Right lobe of liver (tissue), 6 donors: Measurements from ENCODE around the gene PRKAG2. TPM values are rescaled to one million over a fixed set of nuclear protein-coding genes. Genes with fewer than 3 reads are reported as not detected.
A peak's percentile ranks its signal among the peaks of the same experiment; 100 is the strongest.

ENCODE experiments used
- ATAC-seq, 4 donors: fragments of 200-7000 bp; cut with Tn5 transposase; one replicate each; pipeline ENCODE4 v1.9.1; 2020; ENCODE audit warnings: mild to moderate bottlenecking in 4 of 4, moderate library complexity in 4 of 4
- DNase-seq, 3 donors: peaks; one replicate each; pipeline ENCODE4 v3.0.0-alpha.2; 2020
- H3K27ac ChIP-seq, 3 donors: fragments of 200-600 bp; one replicate each; pipeline ENCODE4 v1.8.0; 2022
- H3K27me3 ChIP-seq, 2 donors: fragments of 200-600 bp; one replicate each; pipeline ENCODE4 v1.8.0; 2022
- H3K36me3 ChIP-seq, 4 donors: fragments of 200-600 bp; sonication (generic) in 1 of 4; one replicate each; pipeline versions ENCODE4 v1.5.1 to v1.8.0; 2017 to 2022; ENCODE audit warnings: control low read depth in 1 of 4
- H3K4me1 ChIP-seq, 4 donors: fragments of 200-600 bp; sonication (generic) in 1 of 4; one replicate each; pipeline versions ENCODE4 v1.5.1 to v1.8.0; 2017 to 2022; ENCODE audit warnings: control low read depth in 1 of 4
- H3K4me3 ChIP-seq, 3 donors: fragments of 200-600 bp; one replicate each; pipeline ENCODE4 v1.8.0; 2022
- H3K9me3 ChIP-seq, 4 donors: fragments of 200-600 bp; sonication (generic) in 1 of 4; one replicate each; pipeline versions ENCODE4 v1.5.1 to v1.8.0; 2017 to 2022; ENCODE audit warnings: control low read depth in 1 of 4
- POLR2A ChIP-seq: fragments of 450-650 bp; IDR thresholded peaks from one replicate; pipeline ENCODE4 v1.6.1; 2017; ENCODE audit warnings: antibody characterized with exemption, mild to moderate bottlenecking
- WGBS: methylation state at CpG from one replicate; pipeline ENCODE4 v1.1.6; 2018; ENCODE audit warnings: low coverage, low lambda C conversion rate; ENCODE audit not compliant: insufficient coverage; ENCODE audit errors: missing lambda C conversion rate; 5-methylcytosine and 5-hydroxymethylcytosine counted together
- intact Hi-C, 2 donors: fragments of 100-400 bp; cut with DNase I; formaldehyde crosslinking; loops; one replicate each; pipeline versions ENCODE4 v1.11.2 to v1.14.1; 2022
- total RNA-seq, 6 experiments: library from RNA; depleted of rRNA in 2 of 6; stranded (reverse); fragments of >200 nt in 2 of 6; fragmentation: NEBNext Ultra II Directional in 3 of 6; extraction: Animal tissue kit (Norgen Biotek cat#: 25700) in 3 of 6; gene quantifications; one replicate each; pipeline versions ENCODE4 v1.1.0 to v1.2.4, GENCODE V29; 2016 to 2023
- TF ChIP-seq, protein P1 (sequence below), 4 donors: fragments of 200-600 bp in 3 of 4; fragments of 450-650 bp in 1 of 4; IDR thresholded peaks; one replicate each; pipeline versions ENCODE4 v1.5.1 to v1.8.0; 2016 to 2022; ENCODE audit warnings: antibody characterized with exemption in 4 of 4, mild to moderate bottlenecking in 2 of 4
- donor health status: DM: no; HTN: yes; CAD: no.
- donor health status: DM: no; HTN: no; CAD: no.
- donor health status: DM: no; HTN: no; CAD: no.
- donor health status: DM: no; HTN: yes; CAD: no.
- donor health status: DM: no; HTN: yes; CAD: no.

The PRKAG2 gene
- total RNA-seq, 6 experiments from 2014 or later: 20.6 to 63.6 (median 29.5) TPM

GRCh38 chr7:151838861-151839381, 38.0 kb downstream of the PRKAG2 start:
- Histone ChIP-seq H3K9me3 (no peaks in the 10 kb centered on the region), H3K27ac (no peak overlapping the region), H3K27me3 (no peaks in the 10 kb centered on the region), H3K4me3 (no peak overlapping the region), H3K36me3 (no peaks in the 10 kb centered on the region), H3K4me1 (no peaks in the 10 kb centered on the region)
- TF ChIP-seq POLR2A: no peak
- TF ChIP-seq, protein P1, sequence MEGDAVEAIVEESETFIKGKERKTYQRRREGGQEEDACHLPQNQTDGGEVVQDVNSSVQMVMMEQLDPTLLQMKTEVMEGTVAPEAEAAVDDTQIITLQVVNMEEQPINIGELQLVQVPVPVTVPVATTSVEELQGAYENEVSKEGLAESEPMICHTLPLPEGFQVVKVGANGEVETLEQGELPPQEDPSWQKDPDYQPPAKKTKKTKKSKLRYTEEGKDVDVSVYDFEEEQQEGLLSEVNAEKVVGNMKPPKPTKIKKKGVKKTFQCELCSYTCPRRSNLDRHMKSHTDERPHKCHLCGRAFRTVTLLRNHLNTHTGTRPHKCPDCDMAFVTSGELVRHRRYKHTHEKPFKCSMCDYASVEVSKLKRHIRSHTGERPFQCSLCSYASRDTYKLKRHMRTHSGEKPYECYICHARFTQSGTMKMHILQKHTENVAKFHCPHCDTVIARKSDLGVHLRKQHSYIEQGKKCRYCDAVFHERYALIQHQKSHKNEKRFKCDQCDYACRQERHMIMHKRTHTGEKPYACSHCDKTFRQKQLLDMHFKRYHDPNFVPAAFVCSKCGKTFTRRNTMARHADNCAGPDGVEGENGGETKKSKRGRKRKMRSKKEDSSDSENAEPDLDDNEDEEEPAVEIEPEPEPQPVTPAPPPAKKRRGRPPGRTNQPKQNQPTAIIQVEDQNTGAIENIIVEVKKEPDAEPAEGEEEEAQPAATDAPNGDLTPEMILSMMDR (IDR thresholded peaks at IDR 0.05): no peak
- 48% methylated on average over 11 of the region's 17 CpGs for WGBS
- peak in 1 of 3 donors; percentile 60 for DNase-seq
- intact Hi-C loops: no loop called here
- ATAC-seq: peak; percentile 35 to 56 (median 43)

DNA sequence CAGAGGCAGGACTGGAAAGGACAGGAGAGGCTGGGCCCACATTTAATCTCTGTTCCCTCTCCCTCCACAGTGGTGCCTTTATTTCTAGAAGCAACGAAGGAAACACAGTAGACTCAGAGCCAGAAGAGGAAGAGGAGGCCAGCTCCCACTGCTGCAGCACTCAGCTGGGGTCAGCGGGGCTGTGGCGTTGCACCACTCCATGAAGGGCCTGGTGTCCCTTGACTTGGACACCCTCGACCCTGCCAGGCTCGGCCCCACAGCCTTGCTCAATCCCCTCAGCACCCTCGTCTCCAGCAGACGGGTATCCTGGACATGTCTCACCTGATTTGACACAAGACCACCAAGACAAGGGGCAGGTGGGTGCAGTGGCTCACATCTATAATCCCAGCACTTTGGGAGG, 38.8 kb downstream of the PRKAG2 start:
- Histone ChIP-seq H3K27me3 (no peaks in the 10 kb centered on the region), H3K4me1 (no peaks in the 10 kb centered on the region), H3K4me3 (no peak overlapping the region), H3K36me3 (no peaks in the 10 kb centered on the region), H3K9me3 (no peaks in the 10 kb centered on the region), H3K27ac (no peak overlapping the region)
- 55% methylated on average over 4 of the region's 7 CpGs for WGBS
- intact Hi-C loops: no loop called here
- ATAC-seq (peak in 3 of 4 donors; percentile 18 to 37 (median 36)), DNase-seq (peak in 1 of 3 donors; percentile 38)
- TF ChIP-seq, protein P1 (IDR thresholded peaks at IDR 0.05): no peak
- TF ChIP-seq POLR2A: no peak

- TF ChIP-seq POLR2A: no peak
- TF ChIP-seq, protein P1 (IDR thresholded peaks at IDR 0.05): no peak
- Histone ChIP-seq H3K27me3 (no peaks in the 10 kb centered on the region), H3K27ac (no peak overlapping the region), H3K4me1 (no peaks in the 10 kb centered on the region), H3K36me3 (no peaks in the 10 kb centered on the region), H3K9me3 (no peaks in the 10 kb centered on the region), H3K4me3 (no peak overlapping the region)
- 60% methylated on average over 7 of the region's 25 CpGs for WGBS
- ATAC-seq (no peak), DNase-seq (peak in 1 of 3 donors; percentile 39)
- intact Hi-C loops: no loop called here
Measured at GRCh38 chr7:151837285-151838042, 39.5 kb downstream of the PRKAG2 start.

- WGBS: 85% methylated on average over 10 of the region's 12 CpGs
- H3K36me3 ChIP-seq: no peaks in the 10 kb centered on the region
- DNase-seq: no peak
- H3K9me3 ChIP-seq: no peaks in the 10 kb centered on the region
- ATAC-seq: no peak
- H3K4me1 ChIP-seq: no peaks in the 10 kb centered on the region
- H3K27me3 ChIP-seq: no peaks in the 10 kb centered on the region
- TF ChIP-seq POLR2A: no peak
- TF ChIP-seq, protein P1 (IDR thresholded peaks at IDR 0.05): no peak
- no peak overlapping the region for H3K4me3 ChIP-seq
- intact Hi-C loops: no loop called here
- H3K27ac ChIP-seq: no peak overlapping the region
Measured at GRCh38 chr7:151836927-151837205, 40.0 kb downstream of the PRKAG2 start.
